Panc1 (cell line): ENCODE data around the gene SNRPA. TPM values are rescaled to one million over a fixed set of nuclear protein-coding genes. Genes with fewer than 3 reads are reported as not detected.

Experiments used
- ATAC-seq: fragments of 200-7000 bp; cut with Tn5 transposase; 2 replicates; pipeline ENCODE4 v1.9.1; 2020; ENCODE audit warnings: mild to moderate bottlenecking, moderate library complexity
- BruUV-seq: library from RNA; stranded (reverse); fragments of 400-500 nt; replicated peaks from 2 replicates; lab custom pipeline; 2021; lab: Mats Ljungman, UMichigan
- CTCF ChIA-PET: fragments of 300-600 bp; sonication (Branson Sonifier 250); formaldehyde crosslinking; loops from one replicate; lab custom pipeline; 2022; ENCODE audit warnings: antibody characterized with exemption; lab: Charles Lee
- POLR2A ChIA-PET: fragments of 300-600 bp; sonication (Branson Sonifier 250); formaldehyde crosslinking; loops from one replicate; lab custom pipeline; 2022; ENCODE audit warnings: antibody characterized with exemption; lab: Charles Lee
- DNase-seq: peaks from one replicate; pipeline ENCODE4 v3.0.0-alpha.2; 2010; ENCODE audit warnings: low read depth, low spot score
- H3K27ac ChIP-seq: 2 replicates; pipeline ENCODE4 v1.5.1; 2011; ENCODE audit warnings: mild to moderate bottlenecking, low read length, inconsistent platforms
- H3K27me3 ChIP-seq: fragments of 200-500 bp; sonication (Bioruptor generic); 2 replicates; pipeline ENCODE4 v1.6.0; 2014; ENCODE audit warnings: low read length, inconsistent platforms; ENCODE audit not compliant: control insufficient read depth, insufficient read depth
- H3K36me3 ChIP-seq: fragments of 200-500 bp; sonication (Bioruptor generic); 2 replicates; pipeline ENCODE4 v1.5.1; 2014; ENCODE audit warnings: inconsistent platforms, mild to moderate bottlenecking, low read length, moderate library complexity; ENCODE audit not compliant: control insufficient read depth, insufficient read depth
- H3K4me1 ChIP-seq: 2 replicates; pipeline ENCODE4 v1.5.1; 2011; ENCODE audit warnings: inconsistent platforms, mild to moderate bottlenecking, low read length, moderate library complexity; ENCODE audit not compliant: control insufficient read depth, insufficient read depth
- H3K4me3 ChIP-seq, 2 experiments: 2 replicates each; pipeline ENCODE4 v1.5.1; 2011 to 2012; ENCODE audit warnings: low read depth in 2 of 2, low read length in 2 of 2, mild to moderate bottlenecking in 2 of 2, inconsistent platforms in 1 of 2, moderate library complexity in 1 of 2
- H3K9me3 ChIP-seq: fragments of 200-500 bp; sonication (Bioruptor generic); 2 replicates; pipeline ENCODE4 v1.5.1; 2014; ENCODE audit warnings: low read depth, mild to moderate bottlenecking, inconsistent platforms, low read length, moderate library complexity; ENCODE audit not compliant: control insufficient read depth, insufficient read depth
- POLR2AphosphoS5 ChIP-seq: IDR thresholded peaks from 2 replicates; pipeline ENCODE4 v1.6.1; 2012; ENCODE audit warnings: mild to moderate bottlenecking, low read depth, low read length, moderate library complexity
- SIN3A ChIP-seq: IDR thresholded peaks from 2 replicates; pipeline ENCODE4 v1.6.1; 2012; ENCODE audit warnings: low read depth, mild to moderate bottlenecking, low read length, moderate library complexity, borderline replicate concordance; ENCODE audit not compliant: insufficient read depth
- TCF7L2 ChIP-seq: IDR thresholded peaks from 2 replicates; pipeline ENCODE4 v1.6.1; 2011; ENCODE audit warnings: mild to moderate bottlenecking, low read depth, low read length, inconsistent platforms
- in situ Hi-C: cut with HindIII; loops from 2 replicates; pipeline ENCODE4 v1.10.0; 2016; ENCODE audit warnings: low sequenced_read_pairs, low pct_unique_long_range_greater_than_20kb
- intact Hi-C: fragments of 100-400 bp; cut with micrococcal nuclease; formaldehyde crosslinking; loops from one replicate; pipeline ENCODE4 v1.10.0; 2022; ENCODE audit not compliant: unreplicated experiment
- total RNA-seq: library from RNA; stranded (reverse); gene quantifications from one replicate; pipeline ENCODE4 v1.2.1, GENCODE V29; 2021; ENCODE audit not compliant: unreplicated experiment
- TF ChIP-seq, protein P1 (sequence below): fragments of 450-650 bp; IDR thresholded peaks from 2 replicates; pipeline ENCODE4 v1.5.1; 2017; ENCODE audit warnings: mild to moderate bottlenecking
- TF ChIP-seq, protein P2 (sequence below), 2 experiments: IDR thresholded peaks; 2 replicates each; pipeline ENCODE4 v1.6.1; 2011 to 2012; ENCODE audit warnings: low read depth in 2 of 2, control low read depth in 1 of 2, low read length in 1 of 2, mild to moderate bottlenecking in 1 of 2, moderate library complexity in 1 of 2; ENCODE audit not compliant: insufficient read depth in 1 of 2

SNRPA gene
- total RNA-seq, 1 experiment from 2014 or later: 104 TPM

DNA sequence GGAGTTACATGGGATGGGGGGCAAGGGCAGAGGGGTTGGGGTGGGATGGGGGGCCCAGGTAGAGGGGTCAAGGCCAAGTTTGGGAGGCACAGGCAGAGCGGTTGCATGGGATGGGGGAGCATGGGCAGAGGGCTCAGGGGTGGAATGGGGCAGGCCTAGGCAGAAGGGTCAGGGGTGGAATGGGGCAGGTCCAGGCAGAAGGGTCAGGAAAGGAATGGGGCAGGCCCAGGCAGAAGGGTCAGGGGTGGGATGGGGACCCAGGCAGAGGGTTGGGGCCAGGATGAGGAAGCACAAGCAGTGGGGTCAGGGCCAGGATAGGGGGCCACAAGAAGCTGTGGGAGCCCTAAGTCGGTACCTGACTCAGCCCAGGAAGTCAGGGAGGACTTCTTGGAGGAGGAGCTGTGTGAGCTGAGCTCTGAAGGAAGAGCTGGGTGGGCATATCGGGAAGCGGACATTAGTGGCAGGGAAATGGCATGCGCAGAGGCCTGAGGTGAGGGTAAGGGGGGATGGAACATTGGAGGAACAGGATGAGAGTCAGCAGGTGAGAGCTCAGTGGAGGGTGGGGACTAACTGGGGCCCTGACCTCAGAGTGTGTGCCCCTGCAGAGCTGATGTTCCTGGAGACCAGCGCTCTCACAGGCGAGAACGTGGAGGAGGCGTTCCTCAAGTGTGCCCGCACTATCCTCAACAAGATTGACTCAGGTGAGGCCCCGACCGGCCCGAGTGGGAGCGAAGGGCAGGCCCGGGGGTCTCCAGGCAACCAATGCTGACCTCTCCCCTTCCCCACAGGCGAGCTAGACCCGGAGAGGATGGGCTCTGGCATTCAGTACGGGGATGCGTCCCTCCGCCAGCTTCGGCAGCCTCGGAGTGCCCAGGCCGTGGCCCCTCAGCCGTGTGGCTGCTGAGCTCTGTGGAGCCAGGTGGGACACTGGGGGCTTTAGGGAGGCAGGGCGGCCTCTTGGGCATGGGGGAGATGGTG lies 35.3 kb downstream of the SNRPA start:
- intact Hi-C loops: no loop called here
- ATAC-seq (no peak), DNase-seq (no peak)
- Histone ChIP-seq H3K27me3 (no peaks in the 10 kb centered on the region), H3K4me3 (no peak overlapping the region), H3K4me1 (no peaks in the 10 kb centered on the region), H3K36me3 (no peaks in the 10 kb centered on the region), H3K27ac (no peak overlapping the region), H3K9me3 (no peaks in the 10 kb centered on the region)
- TF ChIP-seq, protein P1, sequence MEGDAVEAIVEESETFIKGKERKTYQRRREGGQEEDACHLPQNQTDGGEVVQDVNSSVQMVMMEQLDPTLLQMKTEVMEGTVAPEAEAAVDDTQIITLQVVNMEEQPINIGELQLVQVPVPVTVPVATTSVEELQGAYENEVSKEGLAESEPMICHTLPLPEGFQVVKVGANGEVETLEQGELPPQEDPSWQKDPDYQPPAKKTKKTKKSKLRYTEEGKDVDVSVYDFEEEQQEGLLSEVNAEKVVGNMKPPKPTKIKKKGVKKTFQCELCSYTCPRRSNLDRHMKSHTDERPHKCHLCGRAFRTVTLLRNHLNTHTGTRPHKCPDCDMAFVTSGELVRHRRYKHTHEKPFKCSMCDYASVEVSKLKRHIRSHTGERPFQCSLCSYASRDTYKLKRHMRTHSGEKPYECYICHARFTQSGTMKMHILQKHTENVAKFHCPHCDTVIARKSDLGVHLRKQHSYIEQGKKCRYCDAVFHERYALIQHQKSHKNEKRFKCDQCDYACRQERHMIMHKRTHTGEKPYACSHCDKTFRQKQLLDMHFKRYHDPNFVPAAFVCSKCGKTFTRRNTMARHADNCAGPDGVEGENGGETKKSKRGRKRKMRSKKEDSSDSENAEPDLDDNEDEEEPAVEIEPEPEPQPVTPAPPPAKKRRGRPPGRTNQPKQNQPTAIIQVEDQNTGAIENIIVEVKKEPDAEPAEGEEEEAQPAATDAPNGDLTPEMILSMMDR: no peak
- TF ChIP-seq TCF7L2 (no peak), POLR2AphosphoS5 (no peak), SIN3A (no peak)
- TF ChIP-seq, protein P2, sequence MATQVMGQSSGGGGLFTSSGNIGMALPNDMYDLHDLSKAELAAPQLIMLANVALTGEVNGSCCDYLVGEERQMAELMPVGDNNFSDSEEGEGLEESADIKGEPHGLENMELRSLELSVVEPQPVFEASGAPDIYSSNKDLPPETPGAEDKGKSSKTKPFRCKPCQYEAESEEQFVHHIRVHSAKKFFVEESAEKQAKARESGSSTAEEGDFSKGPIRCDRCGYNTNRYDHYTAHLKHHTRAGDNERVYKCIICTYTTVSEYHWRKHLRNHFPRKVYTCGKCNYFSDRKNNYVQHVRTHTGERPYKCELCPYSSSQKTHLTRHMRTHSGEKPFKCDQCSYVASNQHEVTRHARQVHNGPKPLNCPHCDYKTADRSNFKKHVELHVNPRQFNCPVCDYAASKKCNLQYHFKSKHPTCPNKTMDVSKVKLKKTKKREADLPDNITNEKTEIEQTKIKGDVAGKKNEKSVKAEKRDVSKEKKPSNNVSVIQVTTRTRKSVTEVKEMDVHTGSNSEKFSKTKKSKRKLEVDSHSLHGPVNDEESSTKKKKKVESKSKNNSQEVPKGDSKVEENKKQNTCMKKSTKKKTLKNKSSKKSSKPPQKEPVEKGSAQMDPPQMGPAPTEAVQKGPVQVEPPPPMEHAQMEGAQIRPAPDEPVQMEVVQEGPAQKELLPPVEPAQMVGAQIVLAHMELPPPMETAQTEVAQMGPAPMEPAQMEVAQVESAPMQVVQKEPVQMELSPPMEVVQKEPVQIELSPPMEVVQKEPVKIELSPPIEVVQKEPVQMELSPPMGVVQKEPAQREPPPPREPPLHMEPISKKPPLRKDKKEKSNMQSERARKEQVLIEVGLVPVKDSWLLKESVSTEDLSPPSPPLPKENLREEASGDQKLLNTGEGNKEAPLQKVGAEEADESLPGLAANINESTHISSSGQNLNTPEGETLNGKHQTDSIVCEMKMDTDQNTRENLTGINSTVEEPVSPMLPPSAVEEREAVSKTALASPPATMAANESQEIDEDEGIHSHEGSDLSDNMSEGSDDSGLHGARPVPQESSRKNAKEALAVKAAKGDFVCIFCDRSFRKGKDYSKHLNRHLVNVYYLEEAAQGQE (IDR thresholded peaks at IDR 0.05; ENCODE audit: insufficient read depth in 1 of 2, low read depth in 2 of 2, low read length in 1 of 2): no peak
- CTCF ChIA-PET: interaction anchor here (0.6 kb wide), 1 partner anchor 12 kb away, joined by 6 read pairs; no protein-coding TSS in a partner anchor
- POLR2A ChIA-PET: no interaction called here
- in situ Hi-C loops: no loop called here
- no TSS peak for BruUV-seq

DNA sequence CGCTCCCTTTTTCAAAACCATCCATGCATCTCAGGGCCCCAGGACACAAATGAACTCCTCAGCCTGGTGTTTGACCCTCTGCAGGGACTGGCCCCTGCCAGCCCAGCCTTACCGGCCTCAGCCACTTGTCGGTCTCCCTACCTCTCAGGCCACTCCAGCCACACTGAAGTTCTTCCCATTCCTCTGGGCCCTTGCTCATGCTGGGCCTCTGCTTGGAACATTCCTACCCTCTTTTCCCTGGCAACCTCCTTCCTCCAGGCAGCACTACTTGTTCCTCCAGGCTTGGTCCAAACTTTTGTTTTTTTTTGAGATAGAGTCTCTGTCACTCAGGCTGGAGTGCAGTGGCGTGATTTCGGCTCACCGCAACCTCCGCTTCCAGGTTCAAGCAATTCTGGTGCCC lies 40.3 kb downstream of the SNRPA start:
- H3K36me3 ChIP-seq: no peaks in the 10 kb centered on the region
- ATAC-seq (no peak), DNase-seq (no peak)
- TF ChIP-seq SIN3A: no peak
- TF ChIP-seq, protein P1: no peak
- TF ChIP-seq TCF7L2: no peak
- TF ChIP-seq, protein P2 (IDR thresholded peaks at IDR 0.05; ENCODE audit: insufficient read depth in 1 of 2, low read depth in 2 of 2, low read length in 1 of 2): no peak
- no peak for TF ChIP-seq POLR2AphosphoS5
- in situ Hi-C loops: no loop called here
- intact Hi-C loops: no loop called here
- H3K4me1 ChIP-seq: no peaks in the 10 kb centered on the region
- no peak overlapping the region for H3K27ac ChIP-seq
- H3K9me3 ChIP-seq: no peaks in the 10 kb centered on the region
- no peaks in the 10 kb centered on the region for H3K27me3 ChIP-seq
- ChIA-PET CTCF (no interaction called here), POLR2A (no interaction called here)
- no TSS peak for BruUV-seq
- H3K4me3 ChIP-seq: no peak overlapping the region
